Measurements from ENCODE around the gene PLEKHG4B. TPM values are rescaled to one million over a fixed set of nuclear protein-coding genes. Genes with fewer than 3 reads are reported as not detected.

The PLEKHG4B gene
- total RNA-seq, 1 experiment from 2014 or later: 0.02 TPM

DNA sequence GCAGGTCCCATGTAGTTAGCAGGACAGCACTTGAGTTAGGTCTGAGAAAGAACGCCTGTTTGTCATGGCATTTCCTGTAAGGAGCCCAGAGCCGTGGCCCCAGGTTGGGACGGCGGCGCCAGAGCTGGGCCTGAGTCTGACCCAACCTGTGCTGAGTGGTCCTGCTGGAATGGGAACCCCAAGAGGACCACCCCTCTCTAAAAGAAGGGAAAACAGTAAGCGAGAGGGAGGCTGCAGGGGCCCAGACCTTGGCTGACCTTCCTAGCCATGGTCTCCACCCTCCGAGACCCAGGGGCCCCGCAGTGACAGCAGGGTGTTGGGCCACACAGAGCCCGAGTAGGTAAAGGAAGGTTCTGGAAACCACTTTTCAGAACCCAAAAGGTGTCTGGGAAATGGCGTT, 97.5 kb downstream of the PLEKHG4B start (continued):
- TF ChIP-seq YY1 (IDR thresholded peaks at IDR 0.05; ENCODE audit: extremely low read depth, insufficient replicate concordance, low read depth, low read length): no peak
- TF ChIP-seq EZH2 (IDR thresholded peaks at IDR 0.05): no peak
- no peak for TF ChIP-seq EGR1 (IDR thresholded peaks at IDR 0.05; ENCODE audit: low read depth)
- TF ChIP-seq ZFX (IDR thresholded peaks at IDR 0.05): no peak
- no peak for TF ChIP-seq POLR2A (IDR thresholded peaks at IDR 0.05; ENCODE audit: borderline replicate concordance, extremely low read depth, insufficient read depth, insufficient read length)
- no peak for TF ChIP-seq POLR2AphosphoS5 (IDR thresholded peaks at IDR 0.05; ENCODE audit: low read depth, low read length)
- TF ChIP-seq, protein P1, sequence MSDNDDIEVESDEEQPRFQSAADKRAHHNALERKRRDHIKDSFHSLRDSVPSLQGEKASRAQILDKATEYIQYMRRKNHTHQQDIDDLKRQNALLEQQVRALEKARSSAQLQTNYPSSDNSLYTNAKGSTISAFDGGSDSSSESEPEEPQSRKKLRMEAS (IDR thresholded peaks at IDR 0.05): no peak
- no peak for TF ChIP-seq SIN3A (IDR thresholded peaks at IDR 0.05; ENCODE audit: low read depth)
- no peak for TF ChIP-seq SRF (IDR thresholded peaks at IDR 0.05; ENCODE audit: low read depth)
- no peak for TF ChIP-seq EZH2phosphoT487 (IDR thresholded peaks at IDR 0.05; ENCODE audit: borderline replicate concordance)
- TF ChIP-seq RAD21 (IDR thresholded peaks at IDR 0.05; ENCODE audit: low read depth): no peak
- no peak for TF ChIP-seq TCF7L2 (IDR thresholded peaks at IDR 0.05; ENCODE audit: borderline replicate concordance, extremely low read depth, insufficient read depth, insufficient read length)
- no peak for TF ChIP-seq CEBPB (IDR thresholded peaks at IDR 0.05; ENCODE audit: low read depth)
- no peak for TF ChIP-seq FOSL1 (IDR thresholded peaks at IDR 0.05; ENCODE audit: low read depth)

DNA sequence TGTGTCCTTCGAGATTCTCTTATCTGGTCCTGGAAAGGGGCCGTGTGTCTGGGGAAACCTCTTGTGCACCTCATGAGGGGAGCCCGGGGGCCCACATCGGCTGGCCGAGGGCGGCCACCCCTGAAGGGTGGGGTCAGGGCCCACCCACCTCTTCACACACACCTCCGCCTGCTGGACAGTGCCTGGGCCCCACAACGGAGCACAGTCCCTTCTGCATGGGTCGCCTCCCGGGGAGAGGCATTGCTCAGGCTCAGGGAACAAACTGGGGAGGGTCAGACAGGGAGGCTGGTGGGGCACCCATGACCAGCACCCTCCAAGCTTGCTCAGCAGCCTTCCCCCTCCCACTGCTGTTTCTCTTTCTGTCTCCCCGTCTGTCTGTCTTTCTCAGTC, 98.0 kb downstream of the PLEKHG4B start:
- no peak for ATAC-seq
- Histone ChIP-seq H3K79me2 (ENCODE audit: insufficient read depth, low read length) (no peaks in the 10 kb centered on the region), H3K9me2 (ENCODE audit: insufficient read depth) (no peaks in the 10 kb centered on the region), H3K4me3 (replicated peaks in 1 of 2; ENCODE audit: low read depth in 1 of 2, low read length in 2 of 2) (no peak overlapping the region), H3K4me1 (ENCODE audit: control insufficient read depth in 1 of 2, insufficient read depth in 2 of 2, low read length in 2 of 2) (peaks cover 5 to 10% of the 10 kb centered on the region in 2 experiments), H4K20me1 (ENCODE audit: insufficient read depth) (no peaks in the 10 kb centered on the region), H3K9ac (ENCODE audit: low read length) (no peak overlapping the region), H3K9me3 (ENCODE audit: control insufficient read depth in 1 of 2, insufficient read depth in 1 of 2, low read depth in 1 of 2, low read length in 2 of 2) (no peaks in the 10 kb centered on the region), H3K27ac (ENCODE audit: low read depth, low read length) (no peak overlapping the region), H3K36me3 (ENCODE audit: control insufficient read depth in 1 of 2, insufficient read depth in 2 of 2, low read length in 2 of 2) (no peaks in the 10 kb centered on the region), H3K4me2 (ENCODE audit: low read length) (no peak overlapping the region), H3K27me3 (ENCODE audit: insufficient read depth, low read length) (no peaks in the 10 kb centered on the region), H2AFZ (ENCODE audit: low read depth, low read length, poor library complexity, severe bottlenecking) (no peak overlapping the region)
- CTCF ChIA-PET: no interaction called here
- TF ChIP-seq, protein P1 (IDR thresholded peaks at IDR 0.05): no peak
- TF ChIP-seq TCF7L2 (IDR thresholded peaks at IDR 0.05; ENCODE audit: borderline replicate concordance, extremely low read depth, insufficient read depth, insufficient read length): no peak
- no peak for TF ChIP-seq EGR1 (IDR thresholded peaks at IDR 0.05; ENCODE audit: low read depth)
- TF ChIP-seq, protein P2, sequence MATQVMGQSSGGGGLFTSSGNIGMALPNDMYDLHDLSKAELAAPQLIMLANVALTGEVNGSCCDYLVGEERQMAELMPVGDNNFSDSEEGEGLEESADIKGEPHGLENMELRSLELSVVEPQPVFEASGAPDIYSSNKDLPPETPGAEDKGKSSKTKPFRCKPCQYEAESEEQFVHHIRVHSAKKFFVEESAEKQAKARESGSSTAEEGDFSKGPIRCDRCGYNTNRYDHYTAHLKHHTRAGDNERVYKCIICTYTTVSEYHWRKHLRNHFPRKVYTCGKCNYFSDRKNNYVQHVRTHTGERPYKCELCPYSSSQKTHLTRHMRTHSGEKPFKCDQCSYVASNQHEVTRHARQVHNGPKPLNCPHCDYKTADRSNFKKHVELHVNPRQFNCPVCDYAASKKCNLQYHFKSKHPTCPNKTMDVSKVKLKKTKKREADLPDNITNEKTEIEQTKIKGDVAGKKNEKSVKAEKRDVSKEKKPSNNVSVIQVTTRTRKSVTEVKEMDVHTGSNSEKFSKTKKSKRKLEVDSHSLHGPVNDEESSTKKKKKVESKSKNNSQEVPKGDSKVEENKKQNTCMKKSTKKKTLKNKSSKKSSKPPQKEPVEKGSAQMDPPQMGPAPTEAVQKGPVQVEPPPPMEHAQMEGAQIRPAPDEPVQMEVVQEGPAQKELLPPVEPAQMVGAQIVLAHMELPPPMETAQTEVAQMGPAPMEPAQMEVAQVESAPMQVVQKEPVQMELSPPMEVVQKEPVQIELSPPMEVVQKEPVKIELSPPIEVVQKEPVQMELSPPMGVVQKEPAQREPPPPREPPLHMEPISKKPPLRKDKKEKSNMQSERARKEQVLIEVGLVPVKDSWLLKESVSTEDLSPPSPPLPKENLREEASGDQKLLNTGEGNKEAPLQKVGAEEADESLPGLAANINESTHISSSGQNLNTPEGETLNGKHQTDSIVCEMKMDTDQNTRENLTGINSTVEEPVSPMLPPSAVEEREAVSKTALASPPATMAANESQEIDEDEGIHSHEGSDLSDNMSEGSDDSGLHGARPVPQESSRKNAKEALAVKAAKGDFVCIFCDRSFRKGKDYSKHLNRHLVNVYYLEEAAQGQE (IDR thresholded peaks at IDR 0.05; ENCODE audit: low read depth): no peak
- TF ChIP-seq, protein P3, sequence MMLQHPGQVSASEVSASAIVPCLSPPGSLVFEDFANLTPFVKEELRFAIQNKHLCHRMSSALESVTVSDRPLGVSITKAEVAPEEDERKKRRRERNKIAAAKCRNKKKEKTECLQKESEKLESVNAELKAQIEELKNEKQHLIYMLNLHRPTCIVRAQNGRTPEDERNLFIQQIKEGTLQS (IDR thresholded peaks at IDR 0.05): no peak
- TF ChIP-seq ZFX (IDR thresholded peaks at IDR 0.05): no peak
- no peak for TF ChIP-seq YY1 (IDR thresholded peaks at IDR 0.05; ENCODE audit: extremely low read depth, insufficient replicate concordance, low read depth, low read length)
- TF ChIP-seq CEBPB (IDR thresholded peaks at IDR 0.05; ENCODE audit: low read depth): no peak
- TF ChIP-seq EZH2 (IDR thresholded peaks at IDR 0.05): no peak
- POLR2A ChIA-PET: no interaction called here
- RAD21 ChIA-PET (ENCODE audit: low non-redundant PET in 1 of 2, low total read pairs in 2 of 2, uncharacterized antibody in 2 of 2, unreplicated experiment in 2 of 2): no interaction called here
- BruUV-seq (replicated peaks): no TSS peak
- intact Hi-C loops (cut with micrococcal nuclease): no loop called here
- DNase-seq (ENCODE audit: low read depth, low spot score): no peak

Data from HCT116 (cell line).